HepG2 (cell line): ENCODE data around the gene ASXL1.

Experiments used
- ZNF362 ChIP-seq: sonication (generic); formaldehyde crosslinking; IDR thresholded peaks from 2 replicates; pipeline ENCODE4 v1.4.0; 2020; ENCODE audit warnings: missing genetic modification reagents, mild to moderate bottlenecking, borderline replicate concordance
- TF ChIP-seq, protein P1 (sequence below): sonication (generic); formaldehyde crosslinking; IDR thresholded peaks from 2 replicates; pipeline ENCODE4 v1.8.1; 2022; ENCODE audit warnings: low read depth, mild to moderate bottlenecking, missing genetic modification reagents

DNA sequence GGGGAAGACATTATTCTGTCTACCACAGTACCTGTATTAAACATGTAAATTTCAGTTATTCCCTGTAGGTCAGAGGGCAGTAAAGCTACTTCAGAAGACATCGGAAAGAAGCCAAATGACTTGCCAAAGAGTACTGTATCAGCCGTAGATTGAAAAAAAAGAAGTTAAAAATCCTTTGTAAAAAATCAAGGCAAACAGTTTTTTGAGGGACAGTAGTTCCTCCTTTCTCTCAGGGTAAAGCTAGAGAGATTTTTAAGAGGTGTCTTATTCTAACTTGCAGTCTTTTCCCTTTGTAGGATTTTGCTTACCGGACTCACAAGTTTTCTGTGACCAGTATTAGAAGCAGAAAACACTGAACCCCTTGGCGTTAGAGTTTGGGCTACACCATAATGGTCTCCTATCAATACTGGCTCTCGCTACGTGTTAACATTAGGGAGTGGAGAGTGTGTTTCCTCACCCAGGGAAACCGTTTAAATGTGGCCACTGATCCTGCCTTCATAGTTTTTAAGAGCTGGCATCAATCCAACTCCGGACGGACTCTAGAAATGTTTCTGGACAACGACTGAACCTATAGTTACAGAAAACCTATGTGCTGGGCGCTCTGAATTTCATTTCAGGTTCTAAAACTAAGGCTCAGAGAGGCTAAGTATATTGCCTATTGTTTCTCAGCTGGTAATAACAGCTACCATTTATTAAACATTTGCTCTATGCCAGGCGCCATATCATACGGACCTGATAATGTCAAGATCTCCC lies 1.3 kb upstream of the ASXL1 start:
- TF ChIP-seq, protein P1, sequence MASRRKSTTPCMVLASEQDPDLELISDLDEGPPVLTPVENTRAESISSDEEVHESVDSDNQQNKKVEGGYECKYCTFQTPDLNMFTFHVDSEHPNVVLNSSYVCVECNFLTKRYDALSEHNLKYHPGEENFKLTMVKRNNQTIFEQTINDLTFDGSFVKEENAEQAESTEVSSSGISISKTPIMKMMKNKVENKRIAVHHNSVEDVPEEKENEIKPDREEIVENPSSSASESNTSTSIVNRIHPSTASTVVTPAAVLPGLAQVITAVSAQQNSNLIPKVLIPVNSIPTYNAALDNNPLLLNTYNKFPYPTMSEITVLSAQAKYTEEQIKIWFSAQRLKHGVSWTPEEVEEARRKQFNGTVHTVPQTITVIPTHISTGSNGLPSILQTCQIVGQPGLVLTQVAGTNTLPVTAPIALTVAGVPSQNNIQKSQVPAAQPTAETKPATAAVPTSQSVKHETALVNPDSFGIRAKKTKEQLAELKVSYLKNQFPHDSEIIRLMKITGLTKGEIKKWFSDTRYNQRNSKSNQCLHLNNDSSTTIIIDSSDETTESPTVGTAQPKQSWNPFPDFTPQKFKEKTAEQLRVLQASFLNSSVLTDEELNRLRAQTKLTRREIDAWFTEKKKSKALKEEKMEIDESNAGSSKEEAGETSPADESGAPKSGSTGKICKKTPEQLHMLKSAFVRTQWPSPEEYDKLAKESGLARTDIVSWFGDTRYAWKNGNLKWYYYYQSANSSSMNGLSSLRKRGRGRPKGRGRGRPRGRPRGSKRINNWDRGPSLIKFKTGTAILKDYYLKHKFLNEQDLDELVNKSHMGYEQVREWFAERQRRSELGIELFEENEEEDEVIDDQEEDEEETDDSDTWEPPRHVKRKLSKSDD (CRISPR knock-in tag), result no peak
- no peak for TF ChIP-seq ZNF362 (CRISPR knock-in tag)
